MM.1S (cell line): Measurements from ENCODE around the gene CEACAM4.

Experiments
- DNase-seq: peaks from one replicate; pipeline ENCODE4 v3.0.0-alpha.2; 2015
- H2AFZ ChIP-seq: fragments of 300-600 bp; sonication (generic); 2 replicates; pipeline ENCODE4 v1.6.0; 2016; ENCODE audit warnings: antibody characterized with exemption, low read length
- H3F3A ChIP-seq: fragments of 300-600 bp; sonication (generic); 2 replicates; pipeline ENCODE4 v1.6.1; 2016; ENCODE audit warnings: mild to moderate bottlenecking, antibody characterized with exemption, low read length, moderate library complexity, mixed read lengths; ENCODE audit not compliant: insufficient read depth
- H3K27ac ChIP-seq: fragments of 300-600 bp; sonication (generic); 2 replicates; pipeline ENCODE4 v1.5.1; 2016; ENCODE audit warnings: mild to moderate bottlenecking, low read length
- H3K27me3 ChIP-seq: fragments of 300-600 bp; sonication (generic); replicated peaks from 2 replicates; pipeline ENCODE4 v1.6.0; 2016; ENCODE audit warnings: low read length; ENCODE audit not compliant: insufficient read depth
- H3K36me3 ChIP-seq: fragments of 300-600 bp; sonication (generic); replicated peaks from 2 replicates; pipeline ENCODE4 v1.6.1; 2016; ENCODE audit warnings: mild to moderate bottlenecking, low read length, mixed read lengths; ENCODE audit not compliant: insufficient read depth
- H3K4me1 ChIP-seq: fragments of 300-600 bp; sonication (generic); 2 replicates; pipeline ENCODE4 v1.6.1; 2016; ENCODE audit warnings: low read length, mixed read lengths
- H3K4me2 ChIP-seq: fragments of 300-600 bp; sonication (generic); 2 replicates; pipeline ENCODE4 v1.6.0; 2016; ENCODE audit warnings: low read depth, low read length
- H3K4me3 ChIP-seq: fragments of 300-600 bp; sonication (generic); 2 replicates; pipeline ENCODE4 v1.5.1; 2016; ENCODE audit warnings: low read length, mixed read lengths
- H3K79me2 ChIP-seq: fragments of 300-600 bp; sonication (generic); 2 replicates; pipeline ENCODE4 v1.6.1; 2016; ENCODE audit warnings: mixed run types, low read length, mixed read lengths
- H3K9ac ChIP-seq: fragments of 300-600 bp; sonication (generic); 2 replicates; pipeline ENCODE4 v1.6.1; 2016; ENCODE audit warnings: low read length, mixed read lengths
- H3K9me2 ChIP-seq: fragments of 300-600 bp; sonication (generic); replicated peaks from 2 replicates; pipeline ENCODE4 v1.6.1; 2016; ENCODE audit warnings: mild to moderate bottlenecking, low read length, mixed read lengths; ENCODE audit not compliant: insufficient read depth
- H3K9me3 ChIP-seq: fragments of 300-600 bp; sonication (generic); replicated peaks from 2 replicates; pipeline ENCODE4 v1.6.1; 2016; ENCODE audit warnings: mild to moderate bottlenecking, low read length, mixed read lengths; ENCODE audit not compliant: insufficient read depth
- H4K20me1 ChIP-seq: fragments of 300-600 bp; sonication (generic); 2 replicates; pipeline ENCODE4 v1.6.1; 2016; ENCODE audit warnings: mild to moderate bottlenecking, low read length, moderate library complexity, mixed read lengths; ENCODE audit not compliant: insufficient read depth
- CTCF ChIP-seq: fragments of 300-600 bp; sonication (generic); IDR thresholded peaks from 2 replicates; pipeline ENCODE4 v1.5.1; 2016; ENCODE audit warnings: antibody characterized with exemption, low read length, mixed read lengths
- EZH2 ChIP-seq: fragments of 300-600 bp; sonication (generic); optimal IDR thresholded peaks from 2 replicates; pipeline ENCODE3; 2017; ENCODE audit warnings: low read depth, mild to moderate bottlenecking, antibody characterized with exemption, low read length, mixed read lengths
- EZH2phosphoT487 ChIP-seq: fragments of 300-600 bp; sonication (generic); IDR thresholded peaks from 2 replicates; pipeline ENCODE4 v1.6.1; 2018; ENCODE audit warnings: antibody characterized with exemption, low read length

The CEACAM4 gene

GRCh38 chr19:41612483-41612882 is 14.4 kb downstream of the CEACAM4 start:
- Histone ChIP-seq H3F3A (no peaks in the 10 kb centered on the region), H3K9ac (no peak overlapping the region), H2AFZ (no peak overlapping the region), H3K9me2 (no peaks in the 10 kb centered on the region), H4K20me1 (no peaks in the 10 kb centered on the region), H3K4me2 (no peak overlapping the region), H3K4me1 (no peaks in the 10 kb centered on the region), H3K9me3 (no peaks in the 10 kb centered on the region), H3K27ac (no peak overlapping the region), H3K4me3 (no peak overlapping the region), H3K79me2 (no peaks in the 10 kb centered on the region), H3K36me3 (no peaks in the 10 kb centered on the region), H3K27me3 (peaks cover 63% of the 10 kb centered on the region)
- TF ChIP-seq EZH2phosphoT487 (no peak), CTCF (no peak), EZH2 (no peak)
- DNase-seq, result no peak

GRCh38 chr19:41610789-41611188 is 16.1 kb downstream of the CEACAM4 start:
- no peak for TF ChIP-seq EZH2
- Histone ChIP-seq H3K79me2 (no peaks in the 10 kb centered on the region), H2AFZ (no peak overlapping the region), H4K20me1 (no peaks in the 10 kb centered on the region), H3K4me1 (no peaks in the 10 kb centered on the region), H3K9me2 (no peaks in the 10 kb centered on the region), H3K9me3 (no peaks in the 10 kb centered on the region), H3K36me3 (no peaks in the 10 kb centered on the region), H3K9ac (no peak overlapping the region), H3K4me2 (no peak overlapping the region), H3K27me3 (peaks cover 60% of the 10 kb centered on the region), H3K4me3 (no peak overlapping the region), H3F3A (no peaks in the 10 kb centered on the region), H3K27ac (no peak overlapping the region)
- DNase-seq, result no peak

GRCh38 chr19:41607668-41608067 is 19.2 kb downstream of the CEACAM4 start:
- TF ChIP-seq CTCF, result no peak
- no peak for TF ChIP-seq EZH2
- no peak for TF ChIP-seq EZH2phosphoT487
- H3K27me3 ChIP-seq, result peaks cover 74% of the 10 kb centered on the region

GRCh38 chr19:41606215-41606837 is 20.5 kb downstream of the CEACAM4 start:
- no peaks in the 10 kb centered on the region for H3K4me1 ChIP-seq
- no peak overlapping the region for H2AFZ ChIP-seq
- H3K9me3 ChIP-seq, result no peaks in the 10 kb centered on the region
- no peak for DNase-seq
- H3K4me2 ChIP-seq, result no peak overlapping the region
- no peaks in the 10 kb centered on the region for H3K9me2 ChIP-seq
- H3K79me2 ChIP-seq, result no peaks in the 10 kb centered on the region
- no peaks in the 10 kb centered on the region for H3K36me3 ChIP-seq
- H3K27ac ChIP-seq, result no peak overlapping the region
- no peak for TF ChIP-seq EZH2phosphoT487
- no peak for TF ChIP-seq EZH2
- no peak for TF ChIP-seq CTCF
- no peak overlapping the region for H3K4me3 ChIP-seq
- H4K20me1 ChIP-seq, result no peaks in the 10 kb centered on the region
- H3F3A ChIP-seq, result no peaks in the 10 kb centered on the region
- no peak overlapping the region for H3K9ac ChIP-seq
- H3K27me3 ChIP-seq, result peaks cover 79% of the 10 kb centered on the region

More at GRCh38 chr19:41607668-41608067, 19.2 kb downstream of the CEACAM4 start:
- Histone ChIP-seq H3F3A (no peaks in the 10 kb centered on the region), H3K27ac (no peak overlapping the region), H3K36me3 (no peaks in the 10 kb centered on the region), H3K4me1 (no peaks in the 10 kb centered on the region), H3K4me2 (no peak overlapping the region), H2AFZ (no peak overlapping the region), H3K9ac (no peak overlapping the region), H3K79me2 (no peaks in the 10 kb centered on the region), H3K9me2 (no peaks in the 10 kb centered on the region), H3K4me3 (no peak overlapping the region), H3K9me3 (no peaks in the 10 kb centered on the region), H4K20me1 (no peaks in the 10 kb centered on the region)
- no peak for DNase-seq
